Fibroblast of villous mesenchyme (primary cell): ENCODE results near the gene ARMH1. TPM values are rescaled to one million over a fixed set of nuclear protein-coding genes. Genes with fewer than 3 reads are reported as not detected.

Experiments used
- DNase-seq: peaks from one replicate; pipeline ENCODE4 v3.0.0-alpha.2; 2010; ENCODE audit warnings: low read depth
- H3K4me3 ChIP-seq: 2 replicates; pipeline ENCODE4 v1.5.1; 2011; ENCODE audit warnings: low read depth, mild to moderate bottlenecking, low read length
- CTCF ChIP-seq: IDR thresholded peaks from 2 replicates; pipeline ENCODE4 v1.5.1; 2012; ENCODE audit warnings: low read depth, mild to moderate bottlenecking, low read length; ENCODE audit not compliant: insufficient read depth
- total RNA-seq: library from RNA; depleted of rRNA; stranded (reverse); fragments of >200 nt; gene quantifications from 2 replicates; pipeline ENCODE4 v1.2.3, GENCODE V29; 2012

Gene ARMH1
- total RNA-seq, 1 donor, result 0.43 TPM

- no peak for TF ChIP-seq CTCF
- DNase-seq, result no peak
- H3K4me3 ChIP-seq, result no peak overlapping the region
Observed at GRCh38 chr1:44685218-44685617, 10.7 kb downstream of the ARMH1 start.

- no peak for TF ChIP-seq CTCF
- no peak overlapping the region for H3K4me3 ChIP-seq
- no peak for DNase-seq
Observed at GRCh38 chr1:44685881-44686280, 11.4 kb downstream of the ARMH1 start.

GRCh38 chr1:44688760-44689446, 14.4 kb downstream of the ARMH1 start:
- DNase-seq, result no peak
- H3K4me3 ChIP-seq, result no peak overlapping the region
- TF ChIP-seq CTCF, result no peak

GRCh38 chr1:44689447-44689765, 14.9 kb downstream of the ARMH1 start:
- H3K4me3 ChIP-seq, result no peak overlapping the region
- TF ChIP-seq CTCF, result no peak
- DNase-seq, result no peak

- TF ChIP-seq CTCF, result no peak
- no peak for DNase-seq
- no peak overlapping the region for H3K4me3 ChIP-seq
Observed at GRCh38 chr1:44693159-44693558, 18.6 kb downstream of the ARMH1 start.

- DNase-seq, result no peak
- TF ChIP-seq CTCF, result no peak
- no peak overlapping the region for H3K4me3 ChIP-seq
Observed at GRCh38 chr1:44693900-44694299, 19.4 kb downstream of the ARMH1 start.

GRCh38 chr1:44694863-44695478, 20.5 kb downstream of the ARMH1 start:
- TF ChIP-seq CTCF, result no peak
- DNase-seq, result no peak
- no peak overlapping the region for H3K4me3 ChIP-seq
